Putamen (tissue), 1 donor: ENCODE data around the gene LHFPL2.
"Not testable (repeated sequence)": the region's sequence is repeated elsewhere in the genome, so short reads cannot be mapped to it uniquely, and the experiment has no call there.

ENCODE experiments used
- DNase-seq: peaks from one replicate; pipeline ENCODE4 v3.0.0-alpha.2; 2016; ENCODE audit warnings: low spot score

LHFPL2 gene

DNA sequence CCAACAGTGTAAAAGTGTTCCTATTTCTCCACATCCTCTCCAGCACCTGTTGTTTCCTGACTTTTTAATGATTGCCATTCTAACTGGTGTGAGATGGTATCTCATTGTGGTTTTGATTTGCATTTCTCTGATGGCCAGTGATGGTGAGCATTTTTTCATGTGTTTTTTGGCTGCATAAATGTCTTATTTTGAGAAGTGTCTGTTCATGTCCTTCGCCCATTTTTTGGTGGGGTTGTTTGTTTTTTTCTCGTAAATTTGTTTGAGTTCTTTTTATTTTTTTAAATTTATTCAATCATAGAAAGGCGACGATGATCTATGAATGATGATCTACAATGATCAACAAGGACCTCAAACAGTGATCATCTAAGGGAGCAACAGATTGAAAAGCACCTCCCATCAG, 28.5 kb downstream of the LHFPL2 start:
- not testable (repeated sequence) for DNase-seq

- no peak for DNase-seq
Observed at GRCh38 chr5:78618303-78618702, 30.3 kb downstream of the LHFPL2 start.

DNA sequence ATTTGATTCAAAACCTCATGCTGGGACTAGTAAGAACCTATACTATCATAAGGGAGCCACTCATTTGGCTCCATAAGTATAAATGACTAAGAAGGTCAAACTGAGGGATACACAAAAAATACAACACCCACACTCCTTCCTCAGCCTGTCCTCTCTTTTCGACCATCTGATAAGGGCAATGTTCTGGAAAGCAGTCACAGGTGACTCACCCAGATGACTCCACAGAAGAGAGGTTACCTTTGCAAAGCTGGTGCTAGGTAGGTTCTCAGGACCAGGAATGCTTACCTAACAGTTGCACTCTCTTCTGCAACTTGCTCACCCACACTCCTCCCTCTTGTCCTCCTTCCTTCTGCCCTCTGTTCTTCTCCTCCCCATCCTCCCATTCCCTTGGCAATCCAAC, 32.9 kb downstream of the LHFPL2 start:
- no peak for DNase-seq

- no peak for DNase-seq
Observed at GRCh38 chr5:78614816-78615215, 33.8 kb downstream of the LHFPL2 start.

GRCh38 chr5:78613756-78614155, 34.8 kb downstream of the LHFPL2 start:
- DNase-seq, result no peak

GRCh38 chr5:78613151-78613533, 35.4 kb downstream of the LHFPL2 start:
- DNase-seq, result no peak

- DNase-seq, result no peak
Observed at GRCh38 chr5:78612227-78613150, 36.1 kb downstream of the LHFPL2 start.

- DNase-seq, result no peak
Observed at GRCh38 chr5:78611126-78611605, 37.4 kb downstream of the LHFPL2 start.

DNA sequence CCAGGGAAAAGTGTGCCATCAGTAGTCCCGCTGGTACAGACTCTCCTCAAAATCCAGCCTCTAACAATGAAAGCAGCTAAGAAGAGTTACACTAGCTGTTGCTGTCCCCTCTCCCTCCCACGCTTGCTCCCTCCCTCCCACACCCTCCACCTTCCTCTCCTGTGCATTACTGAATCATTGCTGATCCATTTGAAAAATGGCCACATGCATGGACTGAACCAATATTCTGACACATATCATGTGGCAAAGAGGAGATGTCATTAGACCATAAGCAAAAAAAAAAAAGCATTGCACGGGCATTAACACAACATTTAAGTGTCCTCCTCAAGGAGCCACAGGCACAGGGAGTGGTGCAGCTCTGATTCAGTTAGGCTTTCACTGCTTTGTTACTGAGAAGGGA, 37.9 kb downstream of the LHFPL2 start:
- no peak for DNase-seq

DNA sequence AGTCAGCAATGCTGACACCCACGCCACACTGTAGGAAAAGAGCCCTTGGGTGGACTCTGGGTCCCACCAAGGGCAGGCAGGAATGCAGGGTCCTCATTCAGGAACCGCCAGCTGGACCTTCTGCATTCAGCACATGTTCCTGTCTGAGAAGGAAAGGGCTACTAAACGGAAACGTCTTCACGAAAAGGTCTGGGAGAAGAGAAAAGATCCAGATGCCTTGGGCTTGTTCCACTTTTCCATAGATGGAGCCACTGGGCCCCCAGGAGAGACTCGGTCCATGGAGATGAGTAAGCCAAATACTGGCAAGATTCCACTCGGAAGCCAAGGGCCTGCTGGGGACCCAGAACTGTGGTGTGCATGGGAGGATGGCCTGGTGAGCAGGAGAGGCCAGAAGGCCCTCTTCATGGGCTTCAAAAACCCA, 38.4 kb downstream of the LHFPL2 start:
- DNase-seq, result no peak

DNA sequence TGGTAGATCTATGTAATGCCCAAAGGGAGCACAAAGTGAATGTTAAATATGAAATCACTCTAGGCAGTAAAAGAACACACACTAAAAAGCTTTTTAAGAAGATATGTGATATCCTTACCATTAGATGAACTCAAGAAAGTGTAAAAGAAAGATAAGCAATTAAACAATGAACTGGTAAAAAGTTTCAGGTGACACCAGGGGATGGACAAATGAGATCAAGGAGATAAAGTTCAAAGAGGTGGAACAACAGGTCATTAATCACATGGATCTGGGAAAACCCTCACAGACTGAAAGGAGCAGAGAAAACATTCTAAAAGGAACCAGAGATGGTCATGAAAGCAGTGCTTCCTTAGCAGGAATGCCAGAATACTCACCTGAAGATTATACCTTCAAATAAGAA, 40.7 kb downstream of the LHFPL2 start:
- DNase-seq, result no peak

DNA sequence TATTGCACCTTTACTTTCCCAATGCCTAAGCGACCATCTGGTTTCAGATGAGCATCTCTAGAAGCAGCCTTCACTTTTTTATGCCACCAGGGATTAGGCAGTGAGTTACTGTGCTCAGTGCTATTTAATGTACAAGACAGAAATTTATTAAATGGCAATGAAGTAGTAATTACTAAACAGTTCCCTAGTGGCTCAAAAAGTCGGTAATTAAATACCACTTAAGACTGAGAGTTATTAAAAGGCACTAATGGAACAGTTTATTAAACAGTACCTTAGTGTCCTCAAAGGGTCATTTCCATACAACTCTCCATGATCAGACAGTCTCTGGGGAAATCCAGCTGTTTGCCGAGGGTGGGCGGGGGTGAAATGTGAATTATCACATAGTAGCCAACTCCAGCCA, 42.3 kb downstream of the LHFPL2 start:
- DNase-seq, result no peak

- DNase-seq, result no peak
Observed at GRCh38 chr5:78605611-78606010, 43.0 kb downstream of the LHFPL2 start.

GRCh38 chr5:78604689-78605285, 43.8 kb downstream of the LHFPL2 start:
- DNase-seq, result no peak

DNA sequence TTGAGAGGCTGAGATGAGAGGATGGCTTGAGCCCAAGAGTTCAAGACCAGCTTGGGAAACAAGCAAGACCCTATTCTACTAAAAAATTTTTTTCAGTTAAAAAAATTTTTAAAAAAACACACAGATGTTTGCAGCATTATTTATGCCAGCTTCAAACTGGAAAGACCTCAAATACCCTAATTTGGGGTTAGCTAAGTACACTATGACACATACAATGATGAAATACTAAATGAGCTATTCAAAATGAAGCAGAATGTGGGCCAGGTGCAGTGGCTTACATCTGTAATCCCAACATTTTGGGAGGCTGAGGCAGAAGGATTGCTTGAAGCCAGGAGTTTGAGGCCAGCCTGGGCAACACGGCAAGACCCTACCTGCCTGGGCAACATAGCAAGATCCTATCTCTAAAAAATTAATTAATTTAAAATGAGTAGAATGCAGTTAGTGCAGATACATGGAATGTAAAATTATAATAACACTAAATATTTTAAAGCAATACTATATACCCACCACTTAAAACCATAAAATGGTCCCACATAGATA, 44.9 kb downstream of the LHFPL2 start:
- DNase-seq, result no peak

DNA sequence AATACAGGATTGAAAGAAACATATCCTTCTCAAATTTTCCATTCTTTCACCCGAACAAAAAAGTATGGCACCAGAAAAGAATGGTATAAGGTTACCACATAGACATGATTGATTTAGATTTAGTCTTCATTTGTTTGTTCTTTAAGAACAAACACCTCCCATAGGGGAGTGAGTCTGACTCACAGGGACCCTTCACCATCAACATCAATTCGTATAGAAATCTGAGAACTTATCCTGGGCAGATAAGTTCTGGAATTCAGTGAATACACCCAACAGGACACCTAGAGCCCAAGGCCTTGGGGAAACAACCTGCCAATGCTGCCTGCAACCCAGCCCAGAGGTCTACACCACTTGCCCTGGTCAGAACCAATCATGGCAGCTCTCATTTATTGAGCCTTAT, 46.2 kb downstream of the LHFPL2 start:
- DNase-seq, result no peak

- DNase-seq, result no peak
Observed at GRCh38 chr5:78601559-78602314, 46.8 kb downstream of the LHFPL2 start.

GRCh38 chr5:78600687-78601414, 47.7 kb downstream of the LHFPL2 start:
- DNase-seq, result no peak

DNA sequence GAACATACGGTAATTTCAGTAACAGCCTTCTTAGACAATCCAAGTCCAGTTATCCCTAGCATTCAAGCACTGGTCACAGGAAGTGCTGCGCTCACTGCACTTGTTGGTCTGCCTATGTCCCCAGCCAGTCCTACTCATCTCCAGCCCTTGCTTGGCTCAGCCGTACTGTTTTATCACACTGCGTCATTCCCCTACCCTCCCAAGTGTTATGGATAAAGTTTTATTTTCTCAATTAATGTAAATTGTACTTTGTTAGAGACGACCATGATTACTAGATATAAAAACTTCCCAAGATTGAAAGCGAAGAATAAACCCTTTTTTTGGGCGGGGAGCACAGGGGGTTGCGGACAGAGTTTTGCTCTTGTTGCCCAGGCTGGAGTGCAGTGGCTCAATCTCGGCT, 49.6 kb downstream of the LHFPL2 start:
- no peak for DNase-seq

DNA sequence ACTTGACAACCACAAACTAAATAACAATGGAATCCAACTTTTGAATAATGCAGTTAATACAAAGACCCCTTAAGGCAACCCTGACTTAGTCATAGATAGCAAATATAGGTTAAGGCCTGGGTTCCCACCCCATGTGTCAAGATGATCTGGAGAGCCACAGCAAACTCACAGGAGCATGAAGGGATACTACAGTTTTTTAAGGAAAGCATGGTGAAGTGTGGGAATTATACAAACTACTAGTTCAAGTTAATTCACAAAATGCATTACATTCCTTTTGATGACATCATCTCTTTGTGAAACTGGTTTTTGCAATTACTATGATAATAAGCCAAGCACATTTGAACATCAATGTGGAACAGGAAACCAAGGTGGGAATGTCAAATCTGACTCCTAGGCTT, 50.6 kb downstream of the LHFPL2 start:
- no peak for DNase-seq

- DNase-seq, result no peak
Observed at GRCh38 chr5:78597068-78597973, 51.3 kb downstream of the LHFPL2 start.
